GM15510 (cell line): ENCODE data around the gene ZNF492.

Experiments used
- POLR2A ChIP-seq: IDR thresholded peaks from 3 replicates; pipeline ENCODE4 v1.6.1; 2011; ENCODE audit warnings: borderline replicate concordance; ENCODE audit not compliant: insufficient read length; ENCODE audit errors: extremely low read depth

The ZNF492 gene

DNA sequence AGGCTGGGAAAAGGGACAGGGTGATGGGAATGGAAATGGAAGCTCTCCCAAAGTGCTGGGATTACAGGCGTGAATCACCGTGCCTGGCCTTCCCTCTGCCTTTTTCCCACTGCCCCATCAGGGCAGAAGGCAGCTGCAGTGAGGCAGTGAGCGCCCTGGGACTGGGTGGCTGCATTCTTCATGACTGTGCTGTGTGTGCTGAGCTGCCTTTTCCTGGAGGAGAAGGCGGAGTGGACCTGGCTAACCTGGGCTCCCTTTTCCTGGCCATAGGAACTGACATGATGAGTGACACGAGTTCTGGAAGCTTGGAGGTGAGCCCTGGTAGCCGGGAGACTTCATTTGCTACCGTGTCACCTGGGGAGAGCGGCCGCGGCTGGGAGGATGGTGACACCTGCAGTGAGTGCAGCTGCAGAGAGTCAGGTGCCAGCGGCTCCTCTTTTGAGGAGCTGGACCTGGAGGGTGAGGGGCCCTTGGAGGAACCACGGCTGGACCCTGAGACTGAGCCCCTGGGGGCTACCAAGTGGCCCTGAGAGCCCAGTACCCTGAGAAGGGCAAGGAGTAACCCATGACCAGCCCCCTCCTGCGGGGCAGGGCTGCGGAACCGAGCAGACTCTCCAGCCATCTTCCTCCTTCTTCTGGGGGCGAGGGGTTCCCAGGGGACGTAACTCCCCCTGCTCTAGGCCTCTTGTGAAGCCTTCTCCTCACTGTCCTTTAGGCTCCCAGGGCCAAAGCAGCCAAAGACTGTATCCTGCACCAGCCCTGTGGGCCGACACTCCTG is 26.3 kb upstream of the ZNF492 start:
- TF ChIP-seq POLR2A = no peak

- no peak for TF ChIP-seq POLR2A
Observed at GRCh38 chr19:22608441-22608840, 25.7 kb upstream of the ZNF492 start.

GRCh38 chr19:22609630-22610029 is 24.5 kb upstream of the ZNF492 start:
- no peak for TF ChIP-seq POLR2A

DNA sequence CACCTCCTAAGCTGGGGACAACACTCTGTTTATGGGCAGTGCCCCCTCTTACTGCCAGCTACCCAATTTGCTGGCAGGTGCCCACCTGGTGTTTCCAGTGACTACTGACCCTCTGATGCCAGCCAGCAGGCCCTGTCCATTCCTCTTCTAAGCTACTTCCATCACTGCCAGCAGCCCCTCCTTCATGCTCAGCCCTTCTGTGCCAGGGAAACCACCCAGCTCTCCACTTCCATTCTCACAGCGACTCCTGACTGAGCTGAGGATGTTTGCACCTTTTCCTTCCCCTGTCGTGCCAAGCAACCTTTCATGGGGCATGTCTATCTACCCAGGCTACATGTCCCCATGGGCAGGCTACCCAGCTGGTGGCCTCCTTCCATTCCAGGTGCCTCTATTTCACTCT is 24.0 kb upstream of the ZNF492 start:
- TF ChIP-seq POLR2A = no peak

GRCh38 chr19:22612316-22612715 is 21.8 kb upstream of the ZNF492 start:
- no peak for TF ChIP-seq POLR2A

DNA sequence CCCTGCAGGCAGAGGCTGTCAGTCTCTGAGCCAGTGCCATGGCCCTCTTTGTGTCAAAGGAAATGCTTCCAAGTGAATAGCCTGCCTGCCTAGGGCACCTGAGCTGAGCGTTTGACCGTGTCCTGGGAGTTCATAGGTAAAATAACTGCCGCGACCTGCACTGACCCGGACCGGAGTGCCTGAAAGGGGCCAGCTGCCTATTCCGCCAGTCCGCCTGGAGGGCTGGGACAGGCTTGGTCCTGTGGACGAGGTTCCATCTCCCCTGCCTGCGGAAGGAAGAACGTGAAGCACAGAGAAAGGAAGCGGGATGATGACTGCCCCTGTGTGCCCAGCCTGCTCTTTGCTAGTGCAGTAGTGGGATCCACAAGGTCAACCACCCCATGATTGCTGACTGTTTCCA is 17.5 kb upstream of the ZNF492 start:
- TF ChIP-seq POLR2A = no peak

DNA sequence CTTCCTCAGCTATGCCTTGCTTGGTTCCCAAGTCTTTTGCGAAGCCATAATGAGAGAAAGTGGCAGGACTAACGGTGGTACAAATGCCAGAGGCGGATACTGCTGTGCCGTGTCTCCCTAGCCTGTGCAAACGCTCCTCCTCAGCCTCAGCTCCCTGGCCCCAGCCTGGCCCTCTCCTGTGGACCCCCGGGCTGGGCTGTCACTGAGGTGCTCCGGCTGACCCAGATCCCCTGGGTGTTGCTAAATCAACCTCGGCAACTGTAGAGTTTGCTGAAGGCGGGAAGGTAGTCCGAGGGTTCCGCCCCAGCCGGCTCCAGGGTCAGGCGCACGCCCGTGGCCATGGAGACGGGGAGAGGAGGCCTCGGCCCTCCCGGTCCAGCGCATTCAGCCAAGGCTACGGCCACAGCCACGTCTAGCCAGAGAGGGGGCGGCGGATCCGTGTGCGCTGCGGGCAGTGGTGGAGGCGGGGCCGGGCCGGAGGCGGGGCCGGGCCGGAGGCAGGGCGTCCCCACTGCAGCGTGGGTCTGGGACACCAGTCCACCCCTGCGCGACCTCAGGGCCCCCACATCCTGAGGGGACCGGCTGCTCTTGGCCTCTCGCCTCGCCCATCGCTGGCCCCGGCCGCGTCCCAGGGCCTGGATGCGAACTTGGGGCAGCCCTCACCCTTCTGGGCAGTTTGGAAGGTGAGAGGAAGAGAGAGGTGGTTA is 16.4 kb upstream of the ZNF492 start:
- TF ChIP-seq POLR2A = no peak

GRCh38 chr19:22619371-22619770 is 14.8 kb upstream of the ZNF492 start:
- no peak for TF ChIP-seq POLR2A

- no peak for TF ChIP-seq POLR2A
Observed at GRCh38 chr19:22619932-22620331, 14.2 kb upstream of the ZNF492 start.

GRCh38 chr19:22620401-22620800 is 13.7 kb upstream of the ZNF492 start:
- TF ChIP-seq POLR2A = no peak

DNA sequence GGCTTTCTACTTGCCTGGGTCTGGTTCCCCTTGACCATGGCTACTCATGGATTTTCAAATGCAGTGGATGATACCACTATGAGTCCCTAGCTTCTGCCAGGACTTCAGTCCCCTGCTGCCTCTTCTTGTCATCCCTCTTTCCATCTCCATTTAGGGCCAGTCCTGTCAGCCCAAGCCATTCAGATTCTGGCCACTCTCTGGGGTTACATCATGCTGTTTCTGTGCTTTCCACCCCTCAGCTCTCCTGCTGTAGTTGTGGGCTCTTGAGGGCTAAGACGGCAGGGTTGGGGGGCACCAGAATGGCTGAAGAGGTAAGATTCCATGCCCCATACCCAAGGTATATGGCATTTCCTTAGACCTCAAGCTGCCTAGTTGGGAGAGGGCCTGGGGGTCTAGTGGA is 13.2 kb upstream of the ZNF492 start:
- TF ChIP-seq POLR2A = no peak

- no peak for TF ChIP-seq POLR2A
Observed at GRCh38 chr19:22622020-22622419, 12.1 kb upstream of the ZNF492 start.

DNA sequence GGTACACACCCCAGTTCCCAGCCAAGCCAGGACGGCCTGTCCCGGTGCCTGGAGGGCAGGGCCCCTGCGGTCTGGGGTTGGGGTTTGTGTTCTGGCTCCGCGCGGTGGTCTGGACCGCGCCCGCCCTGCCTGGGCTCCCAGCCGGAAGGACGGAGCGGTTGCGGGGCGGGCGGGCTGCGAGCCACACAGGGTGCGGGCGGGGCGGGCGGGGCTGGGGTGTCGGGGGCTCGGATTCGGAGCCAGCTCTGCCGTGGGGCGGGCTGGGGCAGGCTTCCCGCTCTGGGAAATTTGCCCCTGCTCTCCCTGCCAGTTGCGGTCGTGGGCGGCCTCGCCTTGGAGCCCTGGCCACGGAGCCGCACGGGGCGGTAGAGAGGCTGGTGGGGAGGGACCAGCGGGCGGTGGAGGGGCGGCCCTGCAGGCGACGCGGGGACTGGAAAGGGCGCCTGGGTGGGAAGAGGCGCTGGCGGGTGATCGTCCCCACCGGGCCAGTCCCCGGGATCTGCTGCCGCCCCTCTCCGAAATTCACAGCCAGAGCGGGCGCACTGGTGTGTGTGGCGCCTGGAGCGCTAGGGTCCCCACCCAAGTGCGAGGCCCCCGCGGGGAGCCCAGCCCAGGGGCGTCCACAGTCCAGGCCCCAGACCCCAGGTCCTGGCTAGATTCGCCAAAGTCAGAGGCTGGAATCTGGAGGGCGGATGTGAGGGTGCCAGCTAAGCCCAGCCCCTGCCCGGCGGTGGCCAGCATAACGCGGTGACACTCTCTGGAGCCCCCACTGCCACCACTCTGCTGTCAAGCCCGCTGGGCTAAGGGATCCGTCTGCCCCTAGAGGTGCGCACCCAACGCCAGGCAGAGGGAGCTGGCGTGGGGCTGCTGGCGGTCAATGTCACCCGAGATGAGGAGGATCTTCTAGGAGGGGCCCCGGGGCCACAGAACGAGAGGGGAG is 11.0 kb upstream of the ZNF492 start:
- no peak for TF ChIP-seq POLR2A

DNA sequence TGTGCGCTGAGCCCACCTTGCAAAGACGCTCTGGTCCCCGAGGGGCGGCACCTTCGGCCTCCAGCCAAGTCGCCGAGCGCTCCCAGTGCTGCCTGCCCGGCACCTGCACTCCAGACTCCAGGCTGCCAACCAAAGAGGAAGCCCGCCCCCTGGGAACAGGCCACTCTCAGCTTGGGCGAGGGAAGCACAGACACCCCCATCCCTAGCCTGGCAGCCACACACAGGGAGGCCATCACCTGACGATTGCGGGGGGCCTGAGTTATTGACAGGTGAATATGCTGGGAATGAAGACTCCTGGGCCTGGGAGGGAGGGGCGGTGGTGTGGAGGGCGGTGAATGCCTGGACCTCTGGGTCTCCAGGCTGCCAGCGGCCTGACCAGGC is 10.3 kb upstream of the ZNF492 start:
- TF ChIP-seq POLR2A = no peak

- no peak for TF ChIP-seq POLR2A
Observed at GRCh38 chr19:22625266-22626035, 8.7 kb upstream of the ZNF492 start.

DNA sequence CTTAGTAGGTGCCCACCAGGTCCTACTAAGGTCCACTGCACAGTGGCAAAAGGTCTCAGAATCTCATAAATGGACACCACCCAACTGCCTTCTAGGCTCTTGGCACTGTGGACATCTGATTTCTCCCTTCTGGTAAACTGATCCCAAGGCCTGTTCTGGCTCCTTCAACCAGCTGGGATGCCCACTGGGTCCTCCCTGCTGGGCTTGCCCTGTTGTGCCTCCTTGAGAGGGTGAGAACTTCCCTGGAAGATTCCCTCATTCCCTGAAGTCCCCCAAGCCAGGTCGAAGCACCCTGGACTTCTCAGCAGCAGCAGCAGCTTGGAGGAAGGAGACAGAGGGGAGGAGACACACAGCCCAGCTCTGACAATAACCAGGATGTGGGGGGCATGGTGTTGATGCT is 6.6 kb upstream of the ZNF492 start:
- no peak for TF ChIP-seq POLR2A
